ENCODE results near the gene COL26A1. TPM values are rescaled to one million over a fixed set of nuclear protein-coding genes. Genes with fewer than 3 reads are reported as not detected.

The COL26A1 gene
- total RNA-seq, 6 donors from 2014 or later, result 0.20 to 1.0 (median 0.30) TPM; not detected in 2

GRCh38 chr7:101576998-101577397, 214.3 kb downstream of the COL26A1 start:
- DNase-seq (no peak), ATAC-seq (ENCODE audit: low FRiP score in 2 of 2) (no peak)
- Histone ChIP-seq H3K4me1 (no peaks in the 10 kb centered on the region), H3K36me3 (no peaks in the 10 kb centered on the region), H3K27me3 (no peaks in the 10 kb centered on the region), H3K27ac (no peak overlapping the region), H3K9me3 (peaks cover 0 to 16% (median 5%) of the 10 kb centered on the region in 4 donors), H3K4me3 (no peak overlapping the region)
- 94 to 97% methylated on average over 3 of the region's 3 CpGs for WGBS, 2 donors
- TF ChIP-seq POLR2A (IDR thresholded peaks at IDR 0.05), result no peak
- no peak for TF ChIP-seq POLR2AphosphoS5 (IDR thresholded peaks at IDR 0.05)
- no peak for TF ChIP-seq EP300 (IDR thresholded peaks at IDR 0.05)
- no peak for TF ChIP-seq CTCF (IDR thresholded peaks at IDR 0.05)

GRCh38 chr7:101578552-101578951, 215.9 kb downstream of the COL26A1 start:
- no peak for DNase-seq

GRCh38 chr7:101580596-101580995, 217.9 kb downstream of the COL26A1 start:
- DNase-seq (no peak), ATAC-seq (ENCODE audit: low FRiP score in 2 of 2) (no peak)
- no peak overlapping the region for H3K4me3 ChIP-seq
- no peaks in the 10 kb centered on the region for H3K36me3 ChIP-seq
- no peak overlapping the region for H3K27ac ChIP-seq
- H3K4me1 ChIP-seq, result no peaks in the 10 kb centered on the region
- TF ChIP-seq CTCF (IDR thresholded peaks at IDR 0.05), result no peak
- no peak for TF ChIP-seq EP300 (IDR thresholded peaks at IDR 0.05)
- TF ChIP-seq POLR2AphosphoS5 (IDR thresholded peaks at IDR 0.05), result no peak
- TF ChIP-seq POLR2A (IDR thresholded peaks at IDR 0.05), result no peak
- no peaks in the 10 kb centered on the region for H3K27me3 ChIP-seq
- H3K9me3 ChIP-seq, result no peaks in the 10 kb centered on the region
- WGBS, 2 donors, result 88 to 89% methylated on average over 7 of the region's 7 CpGs

More at GRCh38 chr7:101578552-101578951, 215.9 kb downstream of the COL26A1 start:
- H3K4me3 ChIP-seq, result no peak overlapping the region
- no peaks in the 10 kb centered on the region for H3K36me3 ChIP-seq
- WGBS, 2 donors, result 39 to 41% methylated on average over 1 of the region's 1 CpG
- no peak for TF ChIP-seq POLR2AphosphoS5 (IDR thresholded peaks at IDR 0.05)
- no peak for TF ChIP-seq CTCF (IDR thresholded peaks at IDR 0.05)
- no peak for TF ChIP-seq POLR2A (IDR thresholded peaks at IDR 0.05)
- TF ChIP-seq EP300 (IDR thresholded peaks at IDR 0.05), result no peak
- no peak for ATAC-seq (ENCODE audit: low FRiP score in 2 of 2)
- no peak overlapping the region for H3K27ac ChIP-seq
- H3K4me1 ChIP-seq, result no peaks in the 10 kb centered on the region
- peaks cover 0 to 2% (median 0%) of the 10 kb centered on the region in 4 donors for H3K9me3 ChIP-seq
- no peaks in the 10 kb centered on the region for H3K27me3 ChIP-seq

GRCh38 chr7:101581891-101582290, 219.2 kb downstream of the COL26A1 start:
- no peaks in the 10 kb centered on the region for H3K4me1 ChIP-seq
- no peaks in the 10 kb centered on the region for H3K36me3 ChIP-seq
- H3K4me3 ChIP-seq, result no peak overlapping the region
- no peaks in the 10 kb centered on the region for H3K27me3 ChIP-seq
- ATAC-seq (ENCODE audit: low FRiP score in 2 of 2) (no peak), DNase-seq (no peak)
- TF ChIP-seq POLR2A (IDR thresholded peaks at IDR 0.05) (no peak), EP300 (IDR thresholded peaks at IDR 0.05) (no peak), CTCF (IDR thresholded peaks at IDR 0.05) (no peak), POLR2AphosphoS5 (IDR thresholded peaks at IDR 0.05) (no peak)
- H3K27ac ChIP-seq, result no peak overlapping the region
- 68 to 76% methylated on average over 10 of the region's 10 CpGs for WGBS, 2 donors
- no peaks in the 10 kb centered on the region for H3K9me3 ChIP-seq

- Histone ChIP-seq H3K27me3 (no peaks in the 10 kb centered on the region), H3K27ac (no peak overlapping the region), H3K4me1 (no peaks in the 10 kb centered on the region), H3K4me3 (no peak overlapping the region), H3K9me3 (no peaks in the 10 kb centered on the region), H3K36me3 (no peaks in the 10 kb centered on the region)
- no peak for DNase-seq
- no peak for ATAC-seq (ENCODE audit: low FRiP score in 2 of 2)
- WGBS, 2 donors, result 91 to 93% methylated on average over 3 of the region's 3 CpGs
- TF ChIP-seq CTCF (IDR thresholded peaks at IDR 0.05) (no peak), POLR2AphosphoS5 (IDR thresholded peaks at IDR 0.05) (no peak), POLR2A (IDR thresholded peaks at IDR 0.05) (no peak), EP300 (IDR thresholded peaks at IDR 0.05) (no peak)
Measured at GRCh38 chr7:101582971-101583370, 220.3 kb downstream of the COL26A1 start.
